ENCODE data around the gene GIPC2.

- TF ChIP-seq CTCF (optimal IDR thresholded peaks at IDR 0.05 in 1 of 3, IDR thresholded peaks at IDR 0.05 in 1 of 3, conservative IDR thresholded peaks at IDR 0.05 in 1 of 3; ENCODE audit: extremely low read depth in 1 of 3, insufficient read depth in 2 of 3, low read length in 3 of 3): no peak
- TF ChIP-seq EZH2 (IDR thresholded peaks at IDR 0.05; ENCODE audit: low read length): no peak
These were observed 75.9 kb downstream of the GIPC2 start for GRCh38 chr1:78121710-78122109.

Measured in keratinocyte (primary cell).